Hypothalamus (tissue), 51 donors: ENCODE measurements around the gene PTPMT1.

Experiments
- DNase-seq, 51 donors: peaks; one replicate each; lab custom pipeline; 2025; lab: John Stamatoyannopoulos, UW

The PTPMT1 gene

DNA sequence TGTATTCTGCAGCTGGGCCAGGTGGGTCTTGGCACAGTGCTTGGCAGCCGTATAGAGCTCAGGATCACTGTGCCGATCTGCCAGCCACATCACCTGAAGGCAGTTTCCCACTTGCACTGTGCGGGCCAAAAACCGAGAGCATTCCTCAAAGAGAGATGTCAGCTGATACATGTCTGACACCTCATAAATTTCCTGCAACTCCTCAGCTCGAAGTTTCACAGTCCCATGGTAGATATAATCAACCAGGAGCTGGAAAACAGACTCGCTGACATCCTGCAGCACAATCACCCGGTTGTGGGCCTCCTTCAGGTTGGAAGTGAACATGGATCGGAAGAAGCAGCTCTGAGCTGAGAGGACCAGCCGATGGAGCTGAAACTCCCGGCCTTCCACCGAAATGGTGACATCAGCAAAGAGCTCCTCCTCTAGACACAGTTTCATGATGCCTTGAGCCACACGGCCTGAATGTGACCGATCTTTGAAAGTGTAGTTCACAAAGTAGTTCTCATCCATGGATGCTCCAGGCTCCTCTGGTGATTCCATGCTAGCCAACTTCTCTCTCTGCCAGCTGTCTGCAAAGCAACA is 12.2 kb downstream of the PTPMT1 start:
- no peak for DNase-seq

DNA sequence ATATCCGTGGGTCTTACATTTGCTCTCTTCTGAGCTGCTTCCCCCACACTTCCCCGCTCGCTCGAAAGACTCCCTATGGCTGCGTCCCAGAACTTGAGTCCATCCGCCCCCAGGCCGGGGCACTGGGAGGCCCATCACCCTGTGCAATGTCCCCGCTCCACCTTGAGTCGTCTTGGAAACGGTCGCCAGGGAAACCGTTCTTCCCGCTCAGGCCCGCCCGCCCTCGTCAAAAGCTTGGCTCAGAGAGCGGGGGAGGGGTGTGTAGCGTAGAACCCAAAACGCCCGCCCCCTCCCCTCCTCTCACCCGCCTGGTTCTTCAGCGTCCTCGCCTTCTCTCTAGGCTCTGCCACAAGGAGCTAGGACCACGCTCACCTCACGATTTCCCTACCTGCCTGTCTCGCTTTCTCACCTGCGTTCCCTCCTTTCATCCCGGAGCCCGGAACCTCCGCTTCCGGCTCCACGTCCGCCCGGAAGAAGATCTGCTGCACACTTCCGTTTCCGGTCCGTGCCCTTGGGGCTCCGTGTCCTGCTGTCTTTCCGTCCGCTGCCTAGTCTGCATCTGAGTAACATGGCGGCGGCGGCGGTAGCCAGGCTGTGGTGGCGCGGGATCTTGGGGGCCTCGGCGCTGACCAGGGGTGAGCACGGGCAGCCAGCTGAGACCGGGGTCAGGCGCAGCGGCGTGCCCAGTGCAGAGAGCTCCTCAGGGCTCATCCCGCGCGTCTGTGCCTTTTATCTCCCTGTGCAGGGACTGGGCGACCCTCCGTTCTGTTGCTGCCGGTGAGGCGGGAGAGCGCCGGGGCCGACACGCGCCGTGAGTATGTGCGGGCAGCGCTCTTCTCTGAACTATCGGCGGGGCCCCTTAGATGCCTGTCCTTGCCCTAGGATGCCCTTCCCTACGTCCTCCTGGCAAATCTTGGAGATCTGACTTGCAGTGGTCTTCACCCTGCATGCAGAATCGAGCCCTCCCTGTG is 13.4 kb downstream of the PTPMT1 start, which contains the start of the genes KBTBD4 and NDUFS3:
Gene KBTBD4, minus strand, starts transcription at position 447 of the 971 bp plus-strand sequence. Its CDS starts 19 bp downstream, at position 428.
Gene NDUFS3, plus strand, starts transcription at position 551 of the 971 bp plus-strand sequence. Its CDS starts 18 bp downstream, at position 569.
- peak; percentile 56 to 97 (median 86) for DNase-seq

DNA sequence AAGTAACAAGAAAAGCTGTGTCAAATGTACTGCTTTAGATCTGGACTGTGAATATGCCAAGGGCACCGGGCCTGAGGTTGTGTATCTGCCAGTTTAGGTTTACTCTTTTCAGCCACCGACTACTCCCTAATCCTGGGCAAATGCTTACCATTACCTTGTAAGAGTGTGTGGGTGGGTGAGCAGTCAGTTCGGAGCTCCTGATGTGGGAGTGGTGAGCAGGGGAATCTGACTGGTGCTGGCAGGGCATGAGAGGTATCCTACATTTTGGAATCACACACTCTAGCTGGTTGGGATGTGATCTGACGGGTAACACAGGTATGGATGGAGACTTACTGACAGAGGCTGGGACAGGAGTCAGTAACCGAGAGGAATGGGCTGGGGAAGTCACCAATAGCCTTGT is 18.4 kb downstream of the PTPMT1 start:
- no peak for DNase-seq

DNA sequence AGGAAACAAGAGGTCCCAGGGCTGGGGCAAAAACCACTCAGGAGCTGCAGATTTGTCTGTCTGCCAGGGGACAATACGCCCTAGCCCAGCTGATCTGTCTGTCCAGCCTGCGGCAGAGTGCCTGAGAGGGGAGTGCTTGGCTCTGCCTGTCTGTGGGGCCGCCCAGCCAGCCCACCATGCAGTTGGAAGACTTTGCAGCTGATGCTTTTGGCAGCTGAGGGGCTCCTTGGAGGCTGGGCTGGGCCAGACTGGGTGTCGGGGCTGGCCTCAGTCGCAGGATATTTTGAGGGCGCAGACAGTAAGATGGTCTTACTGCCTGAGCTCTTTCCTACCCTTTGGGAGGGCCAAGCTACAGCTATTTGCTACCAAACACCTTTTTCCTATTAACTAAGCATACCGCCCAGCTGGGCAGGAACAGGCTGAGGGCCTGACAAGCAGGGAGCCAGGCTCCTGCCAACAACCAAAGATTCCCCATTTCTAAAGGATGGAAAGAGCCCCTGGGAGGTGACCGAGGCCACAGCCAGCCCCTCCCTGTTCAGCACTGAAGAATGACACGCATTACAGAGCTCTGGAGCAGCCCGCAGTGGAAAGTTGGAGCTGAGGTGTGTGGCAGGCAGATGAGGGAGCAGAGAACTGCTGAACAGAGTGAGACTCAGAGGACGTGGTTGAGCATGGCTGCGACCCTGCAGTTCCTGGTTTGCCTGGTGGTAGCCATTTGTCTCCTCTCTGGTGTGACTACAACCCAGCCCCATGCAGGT is 20.9 kb downstream of the PTPMT1 start, which contains the start of gene FAM180B:
Gene FAM180B, plus strand, starts transcription at position 581 of the 758 bp plus-strand sequence. Its CDS starts 91 bp downstream, at position 672.
- DNase-seq = peak in 15 of 51 donors; percentile 12 to 63 (median 55)

DNA sequence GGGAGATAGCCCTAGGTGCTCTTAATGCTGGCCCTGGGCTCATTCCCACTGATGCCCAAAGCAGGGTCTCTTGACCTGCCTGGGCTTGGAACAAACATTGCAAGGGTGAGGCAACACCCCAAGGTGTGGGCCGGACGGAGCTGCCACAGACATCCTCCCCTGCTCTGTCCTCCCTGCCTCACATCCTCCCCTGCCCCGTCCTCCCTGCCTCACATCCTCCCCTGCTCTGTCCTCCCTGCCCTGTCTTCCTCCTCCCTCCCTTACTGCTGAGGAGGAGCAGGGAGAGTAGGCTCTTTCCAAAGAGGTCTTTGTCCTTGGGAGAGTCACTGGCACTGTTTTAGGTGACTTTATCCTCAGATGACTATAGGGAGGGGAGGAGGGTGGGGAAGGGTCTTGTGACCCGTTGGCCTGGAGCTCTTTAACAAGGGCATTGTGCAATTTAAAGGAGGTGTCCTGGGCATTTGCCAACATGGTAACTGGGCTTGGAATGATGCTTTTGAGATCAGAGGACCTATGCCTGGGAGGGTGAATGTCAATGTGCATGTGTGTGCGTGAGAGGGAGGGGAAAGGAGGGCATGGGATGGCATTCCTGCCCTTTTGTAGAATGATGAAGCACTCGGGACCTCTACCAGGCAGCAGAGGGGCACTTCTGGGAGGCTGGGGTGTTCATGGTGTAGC is 21.8 kb downstream of the PTPMT1 start:
- no peak for DNase-seq

DNA sequence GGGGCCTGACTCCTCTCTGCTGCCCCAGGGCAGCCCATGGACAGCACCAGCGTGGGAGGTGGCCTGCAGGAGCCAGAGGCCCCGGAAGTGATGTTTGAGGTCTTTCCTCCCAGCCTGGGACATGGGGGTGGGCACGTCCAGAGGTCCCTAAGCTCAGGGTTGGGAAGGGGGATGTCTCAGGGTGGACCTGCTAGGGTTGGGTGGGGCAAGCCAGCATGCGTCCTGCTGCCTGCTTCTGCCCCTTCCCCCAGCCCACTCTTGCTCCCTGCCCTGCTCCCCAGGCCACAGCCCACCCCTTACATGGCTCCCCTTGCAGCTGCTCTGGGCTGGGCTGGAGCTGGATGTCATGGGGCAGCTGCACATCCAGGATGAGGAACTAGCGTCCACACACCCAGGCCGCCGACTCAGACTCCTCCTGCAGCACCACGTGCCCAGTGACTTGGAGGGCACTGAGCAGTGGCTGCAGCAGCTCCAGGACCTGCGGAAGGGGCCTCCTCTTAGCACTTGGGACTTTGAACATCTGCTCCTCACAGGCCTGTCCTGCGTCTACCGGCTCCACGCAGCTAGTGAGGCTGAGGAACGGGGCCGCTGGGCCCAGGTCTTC is 22.4 kb downstream of the PTPMT1 start:
- peak in 25 of 51 donors; percentile 20 to 71 (median 44) for DNase-seq

DNA sequence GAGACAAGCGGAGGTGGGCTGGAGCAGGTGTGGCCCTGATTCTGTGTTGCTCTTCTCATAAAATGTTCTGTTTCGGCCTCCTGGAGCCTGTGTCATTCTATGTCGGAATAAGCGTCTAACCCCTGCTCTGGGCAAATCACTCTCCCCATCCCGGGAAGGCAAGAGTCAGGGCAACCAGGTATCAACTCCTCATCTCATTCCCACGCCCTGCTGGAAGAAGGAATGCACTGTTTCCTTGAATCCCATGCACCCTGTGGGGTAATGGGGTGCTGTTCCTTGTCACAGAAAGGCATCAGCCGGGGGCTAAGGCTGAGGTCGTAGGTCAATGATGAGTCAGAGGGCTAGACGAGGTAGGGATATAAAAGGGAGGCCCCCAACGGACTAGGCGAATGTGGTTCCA is 23.7 kb downstream of the PTPMT1 start:
- DNase-seq = no peak

DNA sequence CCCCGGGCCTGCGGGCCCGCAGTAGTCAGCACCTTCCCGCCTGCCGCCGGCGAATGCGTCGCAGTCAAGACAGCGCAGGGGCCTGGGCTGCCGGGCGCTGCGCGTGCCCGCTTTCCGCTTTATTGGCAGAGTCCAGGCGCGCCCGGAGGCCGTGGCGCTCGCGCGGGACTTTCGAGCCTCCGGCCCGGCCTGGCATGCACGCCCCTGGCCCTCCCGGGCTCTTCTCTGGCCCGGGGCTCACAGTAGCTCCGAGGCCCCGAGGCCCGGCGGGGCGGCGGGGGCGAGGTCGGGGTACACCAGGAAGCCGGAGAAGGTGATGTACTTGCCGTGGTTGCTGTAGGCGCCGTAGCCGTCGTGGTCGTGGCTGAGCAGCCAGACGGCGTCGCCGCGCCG is 24.2 kb downstream of the PTPMT1 start:
- DNase-seq = no peak

DNA sequence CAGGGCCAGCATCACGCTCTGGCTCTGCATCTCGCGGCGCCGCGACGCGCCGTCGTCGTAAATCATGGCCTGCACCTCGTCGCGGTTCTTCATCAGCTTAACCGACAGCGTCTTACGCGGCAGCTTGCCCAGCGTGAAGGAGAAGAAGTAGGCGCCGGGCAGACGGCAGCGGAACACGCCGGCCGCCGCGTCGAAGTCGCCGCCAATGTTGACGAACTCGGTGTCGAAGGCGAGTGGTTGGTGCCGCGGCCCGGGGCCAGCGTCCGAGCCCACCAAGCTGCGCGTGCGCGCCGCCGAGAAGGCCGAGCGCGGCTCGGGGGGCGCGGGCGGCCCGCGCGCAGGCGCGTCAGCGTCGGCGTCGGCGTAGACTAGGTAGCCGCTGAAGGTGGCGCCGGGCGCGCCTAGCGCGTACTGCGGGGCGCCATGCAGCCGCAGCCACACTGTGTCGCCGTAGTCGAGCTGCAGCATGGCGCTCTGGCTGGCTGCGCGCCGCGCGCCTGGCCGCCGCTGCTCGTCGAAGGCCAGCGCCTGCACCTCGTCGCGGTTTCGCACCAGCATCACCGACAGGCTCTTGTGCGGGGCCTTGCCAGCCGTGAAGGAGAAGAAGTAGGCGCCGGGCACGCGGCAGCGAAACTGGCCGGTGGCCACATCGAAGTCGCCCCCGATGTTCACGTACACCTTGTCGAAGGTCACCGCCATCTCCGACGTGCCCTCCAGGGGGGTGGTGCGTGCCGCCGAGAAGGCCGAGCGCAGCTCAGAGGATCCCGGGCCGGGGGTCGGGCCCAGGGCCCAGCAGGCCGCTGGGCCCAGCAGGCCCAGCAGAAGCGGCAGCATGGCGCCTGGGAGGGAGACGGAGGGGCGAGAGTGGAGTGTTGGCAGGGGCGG is 24.8 kb downstream of the PTPMT1 start:
- no peak for DNase-seq

DNA sequence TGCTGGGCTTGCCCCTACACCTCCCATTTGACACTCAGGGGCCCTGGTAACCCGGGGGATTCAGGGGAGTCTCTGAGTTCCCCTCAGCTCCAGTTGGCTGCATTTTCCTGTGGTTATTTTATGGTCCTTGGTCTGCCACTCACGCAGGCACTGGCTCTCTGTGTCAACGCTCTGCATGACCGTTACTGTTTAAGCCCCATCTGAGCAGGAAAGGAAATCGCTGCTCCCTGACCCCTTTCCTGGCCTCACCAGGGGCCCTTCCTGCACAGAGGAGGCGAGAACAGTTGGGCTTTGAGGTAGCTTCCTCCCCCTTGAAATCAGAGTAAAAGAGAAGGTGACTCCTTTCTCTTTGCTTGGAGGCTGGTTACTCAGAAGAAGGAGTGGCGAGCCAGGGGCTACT is 26.4 kb downstream of the PTPMT1 start:
- DNase-seq = no peak

DNA sequence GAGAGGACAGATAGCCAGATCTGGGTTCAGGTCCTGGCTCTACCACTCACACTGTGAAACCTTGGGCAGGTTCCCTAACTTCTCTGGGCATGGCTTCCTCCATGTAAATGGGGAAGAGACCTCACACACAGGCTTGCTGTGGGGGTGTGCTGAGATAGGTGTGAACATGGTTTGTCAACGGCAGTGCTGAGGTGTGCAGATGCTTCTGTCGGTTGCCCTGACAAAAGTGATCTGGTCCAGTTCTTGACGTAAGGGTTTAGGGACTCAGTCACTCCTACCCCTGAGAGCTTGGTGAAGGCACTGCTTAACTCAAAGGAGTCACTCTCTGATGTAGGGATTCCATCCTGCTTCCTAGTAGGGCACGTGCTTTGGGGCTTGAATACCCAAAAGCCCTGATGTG is 26.9 kb downstream of the PTPMT1 start:
- DNase-seq = no peak

DNA sequence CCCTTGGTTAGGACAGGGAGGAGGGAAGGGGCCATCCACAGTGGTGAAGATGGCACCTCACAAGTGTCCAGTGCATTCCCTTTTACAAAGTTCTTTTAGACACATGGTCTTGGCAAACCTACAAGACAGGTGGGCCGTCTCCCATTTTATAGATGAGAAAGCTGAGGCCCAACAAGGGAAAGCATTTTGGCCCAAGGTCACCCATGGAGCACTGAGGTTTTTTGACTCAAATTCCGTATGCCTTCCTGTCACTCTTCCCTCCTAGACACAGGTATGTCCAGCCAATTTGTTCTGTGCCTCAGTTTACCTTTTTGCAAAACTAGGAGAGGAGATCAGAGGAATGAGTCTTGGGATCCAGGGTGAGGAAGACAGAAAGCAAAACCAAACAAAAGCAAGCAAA is 27.6 kb downstream of the PTPMT1 start:
- DNase-seq = no peak

DNA sequence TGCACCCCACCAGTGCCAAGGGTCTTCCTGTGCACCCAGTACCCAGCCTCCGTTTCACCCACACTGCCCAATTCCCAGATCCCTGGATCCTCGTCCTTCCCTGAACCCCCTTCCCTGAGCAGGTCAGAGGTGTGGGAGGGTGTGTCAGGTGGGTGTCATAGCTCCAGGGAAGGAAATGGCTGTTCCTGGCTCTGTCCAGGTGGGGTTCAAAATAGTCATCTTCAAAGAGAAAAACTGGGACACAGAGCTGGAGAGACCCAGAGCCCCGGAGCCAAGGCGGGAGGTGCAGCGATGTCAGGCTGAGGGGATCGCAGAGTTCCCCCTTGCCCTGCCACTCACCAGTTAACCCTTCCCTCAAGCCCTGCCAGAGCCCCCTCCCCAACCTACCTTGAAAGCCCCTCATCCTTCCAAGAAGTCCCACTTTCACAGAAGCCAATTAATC is 28.1 kb downstream of the PTPMT1 start:
- DNase-seq = no peak

DNA sequence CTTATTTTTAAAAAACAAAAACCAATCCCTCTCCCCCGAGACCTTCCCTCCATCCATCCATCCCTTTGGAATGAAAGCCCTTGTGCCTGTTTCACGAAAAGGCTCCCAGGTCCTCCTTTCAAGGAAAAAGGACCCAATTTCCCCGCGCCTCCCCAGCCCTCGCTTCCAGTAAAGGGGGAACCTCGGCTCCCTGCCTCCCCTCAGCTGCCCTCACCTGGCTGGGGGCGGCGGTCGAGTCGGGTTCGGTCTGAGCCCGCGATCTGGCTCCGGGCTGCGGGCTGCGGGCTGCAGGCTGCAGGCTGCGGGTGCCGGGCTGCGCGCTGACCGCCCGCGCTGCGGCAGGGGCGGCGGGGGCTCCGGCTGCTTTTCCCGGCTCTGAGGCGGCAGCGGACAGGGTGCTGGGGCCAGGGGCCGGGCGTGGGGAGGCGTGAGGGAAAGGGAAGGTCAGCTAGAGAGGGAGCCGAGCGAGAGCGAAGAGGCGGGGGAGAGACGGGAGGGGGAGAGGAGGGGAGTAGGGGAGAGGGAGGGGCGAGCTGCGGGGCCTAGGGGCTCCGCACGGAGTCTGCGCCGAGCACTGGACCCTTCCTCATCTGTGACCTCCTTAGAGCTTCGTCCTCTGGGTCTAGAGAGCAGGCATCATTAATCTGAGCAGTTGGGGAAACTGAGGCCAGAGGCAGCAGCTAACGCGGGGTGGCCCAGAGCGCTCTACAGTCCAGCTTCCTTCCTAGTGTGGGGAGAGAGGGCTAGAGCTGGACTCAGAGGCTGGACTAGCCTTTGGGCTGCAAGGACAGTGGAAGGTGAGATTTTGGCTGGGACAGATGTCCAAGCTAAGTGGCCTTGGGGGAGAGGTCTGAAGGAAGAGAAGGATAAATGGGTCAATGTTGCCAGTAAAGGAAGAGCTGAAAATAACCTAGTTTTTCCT is 28.8 kb downstream of the PTPMT1 start, which contains the start of gene C1QTNF4:
Gene C1QTNF4, minus strand, starts transcription at position 478 of the 922 bp plus-strand sequence. CDS start 3,601 bp downstream, outside the sequence.
- DNase-seq = no peak

DNA sequence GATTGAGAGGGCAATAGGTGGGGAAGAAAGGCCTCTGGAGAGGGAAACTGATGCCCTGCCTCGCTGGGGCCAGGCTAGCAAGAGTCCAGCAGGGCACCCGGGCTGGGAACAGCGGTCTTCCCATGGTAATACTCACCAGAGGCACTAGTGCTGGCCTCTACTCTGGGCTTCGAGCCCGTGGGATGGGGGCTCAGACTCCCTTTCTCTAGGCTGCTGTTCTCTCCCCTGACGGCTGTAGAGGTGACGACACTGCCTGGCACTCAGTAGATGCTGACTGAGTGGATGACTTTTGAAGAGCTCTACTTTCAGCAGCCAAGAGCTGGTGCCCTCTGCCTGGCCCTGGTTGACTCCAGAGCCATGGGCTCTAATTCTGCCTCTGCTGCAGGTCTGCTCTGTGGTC is 29.6 kb downstream of the PTPMT1 start:
- peak in 17 of 51 donors; percentile 24 to 65 (median 45) for DNase-seq

DNA sequence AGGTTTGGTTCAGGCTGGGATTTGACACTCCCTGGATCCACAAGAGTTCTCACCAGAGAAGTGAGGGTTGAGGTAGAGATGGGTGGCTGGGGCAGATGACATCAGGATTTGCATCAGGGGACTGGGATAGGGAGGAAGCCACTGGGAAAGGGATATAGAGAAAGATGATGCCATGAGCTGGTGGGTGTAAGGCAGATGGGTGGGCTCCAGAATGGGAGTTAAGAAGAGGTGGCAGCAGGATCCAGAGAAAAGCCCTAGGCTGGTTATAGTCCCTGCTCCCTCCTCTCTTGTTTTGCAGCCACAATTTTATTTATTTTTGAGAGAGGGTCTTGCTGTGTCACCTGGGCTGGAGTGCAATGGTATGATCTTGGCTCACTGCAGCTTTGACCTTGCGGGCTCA is 30.6 kb downstream of the PTPMT1 start:
- DNase-seq = no peak

DNA sequence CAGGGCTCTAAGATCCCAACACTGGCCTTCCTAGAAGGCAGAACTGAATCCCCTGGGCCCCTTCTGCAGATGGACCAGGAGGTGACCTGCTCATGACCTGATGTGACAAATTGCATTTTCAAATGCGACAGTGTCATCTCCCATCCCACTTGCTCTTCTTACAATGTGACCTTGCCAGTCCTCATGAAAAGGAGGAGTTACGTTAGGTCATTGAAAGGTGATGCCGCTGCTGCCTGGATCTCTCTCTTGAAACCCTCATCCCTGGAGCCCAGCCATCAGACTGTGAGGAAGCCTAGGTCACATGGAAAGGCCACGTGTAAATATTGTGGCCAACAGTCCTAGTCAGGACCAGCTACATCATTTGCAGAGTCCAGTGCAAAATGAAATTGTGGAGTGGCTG is 34.5 kb downstream of the PTPMT1 start:
- DNase-seq = no peak
